Measurements from ENCODE around the gene R3HCC1L. TPM values are rescaled to one million over a fixed set of nuclear protein-coding genes. Genes with fewer than 3 reads are reported as not detected.

Gene R3HCC1L
- total RNA-seq, 3 donors from 2014 or later: 15.3 to 22.8 (median 18.8) TPM

Other genes with a start within 250 kb of the R3HCC1L start
- 1 to 10 TPM in 2 of 3 donors, under 1 TPM in 1; 0.17 to 8.8 (median 1.0) TPM for gene CRTAC1, start 104.0 kb upstream of the R3HCC1L start, total RNA-seq
- gene LOXL4, start 133.5 kb downstream of the R3HCC1L start, total RNA-seq: 1 to 10 TPM in 1 of 3 donors, under 1 TPM in 2; 0.58 to 7.8 (median 0.58) TPM